ENCODE measurements around the gene TGM6. TPM values are rescaled to one million over a fixed set of nuclear protein-coding genes. Genes with fewer than 3 reads are reported as not detected.

The TGM6 gene
- total and polyA plus RNA-seq, 9 of the 15 experiments (the other 6 are each of a cell fraction or from before 2014, with no cell fraction given): not detected

DNA sequence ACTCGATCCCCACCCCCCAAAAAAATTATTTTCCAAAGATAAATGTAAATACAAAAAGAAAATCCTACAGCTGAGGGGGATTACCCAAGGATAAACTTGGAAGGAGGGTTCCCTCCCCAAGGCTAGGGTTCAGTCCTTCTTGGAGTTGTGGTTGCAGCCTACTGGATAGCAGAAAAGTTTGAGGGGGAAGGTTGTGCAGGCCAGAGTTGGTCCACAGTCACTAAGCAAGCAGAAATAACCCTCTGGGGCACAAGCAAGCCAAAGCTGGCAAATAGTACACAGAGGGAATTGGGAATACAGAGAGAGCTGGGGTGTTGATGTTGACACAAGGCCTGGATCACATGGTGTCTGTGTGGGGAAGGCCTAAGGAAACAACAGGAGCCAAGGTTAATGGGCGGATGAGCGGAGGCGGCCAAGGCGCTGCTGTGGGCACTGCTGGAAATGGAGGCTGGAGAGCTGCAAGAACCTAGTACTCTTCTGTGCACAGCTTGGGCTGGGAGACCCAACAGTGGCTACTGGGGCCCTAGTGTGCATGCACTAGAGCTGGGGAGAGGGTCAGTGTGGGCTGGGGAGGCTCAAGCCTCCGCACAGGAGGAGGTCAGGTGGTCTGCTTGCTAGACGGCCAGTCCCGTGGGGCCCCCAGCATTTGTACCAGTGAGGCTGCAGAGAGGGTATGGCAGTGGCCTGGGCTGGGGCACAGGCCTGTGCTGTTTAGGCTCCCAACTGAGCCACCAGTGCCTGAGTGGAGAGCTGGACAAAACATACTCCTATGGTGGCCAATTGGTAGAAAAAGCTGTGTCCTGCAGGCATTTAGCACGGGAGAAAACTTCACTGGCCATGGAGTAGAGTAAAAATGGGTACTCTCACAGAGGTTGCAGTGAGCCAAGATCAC is 95.4 kb downstream of the TGM6 start:
- H3K4me2 ChIP-seq (ENCODE audit: insufficient read depth, low read length): no peak overlapping the region
- CTCF ChIA-PET (ENCODE audit: low intra/inter-chr PET ratio): no interaction called here
- no peaks in the 10 kb centered on the region for H3K9me1 ChIP-seq (ENCODE audit: control insufficient read depth, insufficient read depth, low read length)
- H3K79me2 ChIP-seq (ENCODE audit: control insufficient read depth, insufficient read depth, low read length): no peaks in the 10 kb centered on the region
- H3K9me3 ChIP-seq (replicated peaks; ENCODE audit: control insufficient read depth, insufficient read depth, low read depth, low read length): no peaks in the 10 kb centered on the region
- no peak for FAIRE-seq
- peak overlapping the region in 1 of 2 experiments; percentile 35; a peak in 1 of 4 replicates for H3K9ac ChIP-seq (ENCODE audit: insufficient read depth in 1 of 2, low read depth in 2 of 2, low read length in 2 of 2)
- POLR2A ChIA-PET: interaction anchor here (0.8 to 1.4 kb wide), 2 partner anchors 7 to 10 kb away, joined by 3 to 5 read pairs; no protein-coding TSS in a partner anchor
- no peak overlapping the region for H3K27ac ChIP-seq (ENCODE audit: extremely low read depth, low read depth, low read length)
- in situ Hi-C loops (cut with MboI) (no loop called here), intact Hi-C loops (cut with micrococcal nuclease) (no loop called here)
- H3K4me1 ChIP-seq (replicated peaks in 1 of 2; ENCODE audit: control insufficient read depth in 2 of 2, insufficient read depth in 2 of 2, low read length in 2 of 2): no peaks in the 10 kb centered on the region
- no peak for ATAC-seq
- WGBS (ENCODE audit: insufficient coverage, low coverage, missing lambda C conversion rate): 81% methylated on average over 7 of the region's 9 CpGs
- DNase-seq (ENCODE audit: extremely low read depth in 1 of 4, low spot score in 3 of 4): no peak
- H3K36me3 ChIP-seq (ENCODE audit: control insufficient read depth, insufficient read depth, low read length): no peaks in the 10 kb centered on the region; the same call in 2 of the 3 replicates
- TF ChIP-seq RBM15 (IDR thresholded peaks at IDR 0.05; ENCODE audit: insufficient read depth, low read length) (no peak), CCNT2 (IDR thresholded peaks at IDR 0.05; ENCODE audit: borderline replicate concordance, extremely low read depth, insufficient read length, low read depth, low read length) (no peak), DNMT1 (IDR thresholded peaks at IDR 0.05) (no peak), CBFA2T2 (conservative IDR thresholded peaks at IDR 0.05) (no peak), POLR2AphosphoS2 (IDR thresholded peaks at IDR 0.05; ENCODE audit: low read length) (no peak), ZNF583 (CRISPR knock-in tag; IDR thresholded peaks at IDR 0.05) (no peak), ETV6 (IDR thresholded peaks at IDR 0.05; ENCODE audit: borderline replicate concordance in 1 of 2, low read depth in 2 of 2, low read length in 1 of 2) (no peak), ETV6 (CRISPR knock-in tag; IDR thresholded peaks at IDR 0.05; ENCODE audit: borderline replicate concordance) (no peak), ZFP30 (CRISPR knock-in tag; IDR thresholded peaks at IDR 0.05; ENCODE audit: borderline replicate concordance) (no peak), PPARD (CRISPR knock-in tag; IDR thresholded peaks at IDR 0.05) (no peak), ZNF75A (CRISPR knock-in tag; IDR thresholded peaks at IDR 0.05) (no peak), MCM7 (IDR thresholded peaks at IDR 0.05) (no peak)
- TF ChIP-seq, protein P1, sequence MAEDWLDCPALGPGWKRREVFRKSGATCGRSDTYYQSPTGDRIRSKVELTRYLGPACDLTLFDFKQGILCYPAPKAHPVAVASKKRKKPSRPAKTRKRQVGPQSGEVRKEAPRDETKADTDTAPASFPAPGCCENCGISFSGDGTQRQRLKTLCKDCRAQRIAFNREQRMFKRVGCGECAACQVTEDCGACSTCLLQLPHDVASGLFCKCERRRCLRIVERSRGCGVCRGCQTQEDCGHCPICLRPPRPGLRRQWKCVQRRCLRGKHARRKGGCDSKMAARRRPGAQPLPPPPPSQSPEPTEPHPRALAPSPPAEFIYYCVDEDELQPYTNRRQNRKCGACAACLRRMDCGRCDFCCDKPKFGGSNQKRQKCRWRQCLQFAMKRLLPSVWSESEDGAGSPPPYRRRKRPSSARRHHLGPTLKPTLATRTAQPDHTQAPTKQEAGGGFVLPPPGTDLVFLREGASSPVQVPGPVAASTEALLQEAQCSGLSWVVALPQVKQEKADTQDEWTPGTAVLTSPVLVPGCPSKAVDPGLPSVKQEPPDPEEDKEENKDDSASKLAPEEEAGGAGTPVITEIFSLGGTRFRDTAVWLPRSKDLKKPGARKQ (CRISPR knock-in tag; IDR thresholded peaks at IDR 0.05): no peak
- TF ChIP-seq, protein P2, sequence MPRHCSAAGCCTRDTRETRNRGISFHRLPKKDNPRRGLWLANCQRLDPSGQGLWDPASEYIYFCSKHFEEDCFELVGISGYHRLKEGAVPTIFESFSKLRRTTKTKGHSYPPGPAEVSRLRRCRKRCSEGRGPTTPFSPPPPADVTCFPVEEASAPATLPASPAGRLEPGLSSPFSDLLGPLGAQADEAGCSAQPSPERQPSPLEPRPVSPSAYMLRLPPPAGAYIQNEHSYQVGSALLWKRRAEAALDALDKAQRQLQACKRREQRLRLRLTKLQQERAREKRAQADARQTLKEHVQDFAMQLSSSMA (CRISPR knock-in tag; IDR thresholded peaks at IDR 0.05): no peak
- no TSS peak for BruUV-seq (replicated peaks)
- H4K20me1 ChIP-seq (replicated peaks; ENCODE audit: control insufficient read depth, insufficient read depth, low read length): no peaks in the 10 kb centered on the region
- no peak overlapping the region for H2AFZ ChIP-seq (ENCODE audit: low read depth, low read length)
- no peaks in the 10 kb centered on the region for H3K27me3 ChIP-seq (ENCODE audit: control insufficient read depth in 2 of 2, insufficient read depth in 2 of 2, low read length in 2 of 2)
- no peak overlapping the region for H3K4me3 ChIP-seq

Measured in K562 (cell line).